ENCODE data around the gene SMC1B. TPM values are rescaled to one million over a fixed set of nuclear protein-coding genes. Genes with fewer than 3 reads are reported as not detected.

Gene SMC1B
- total RNA-seq, 4 donors from 2014 or later = not detected

DNA sequence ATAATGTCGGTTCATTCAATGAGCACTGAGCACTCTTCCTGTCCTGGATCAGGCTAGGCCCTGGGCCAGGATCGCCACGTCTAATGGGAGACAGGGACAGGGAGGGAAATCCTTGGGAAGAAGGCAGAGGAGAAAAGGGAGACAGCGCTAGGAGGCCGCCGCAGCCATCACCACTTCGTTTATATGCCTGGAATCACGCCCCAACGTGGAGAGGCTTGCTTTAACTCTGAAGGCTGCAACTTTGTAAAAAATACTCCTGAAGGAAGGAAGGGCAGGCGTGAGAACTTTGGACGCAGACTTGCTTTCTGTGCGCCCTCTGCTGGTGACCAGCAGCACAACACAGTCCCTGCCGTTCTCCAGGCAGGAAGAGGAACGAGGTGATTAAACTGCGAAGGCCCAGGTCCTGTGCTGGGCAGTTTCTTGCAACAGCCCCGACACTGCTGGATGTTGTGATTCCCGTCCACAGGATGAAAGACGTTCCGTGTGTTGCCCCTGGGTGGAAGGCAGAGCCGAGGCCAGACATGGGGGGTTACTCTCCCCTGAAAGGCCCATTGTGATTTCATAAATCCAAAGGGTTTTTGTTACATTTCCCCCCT is 22.2 kb upstream of the SMC1B start:
- peak overlapping the region in 2 of 4 donors; percentile 18 to 35 for H3K4me3 ChIP-seq
- H3K27me3 ChIP-seq = no peaks in the 10 kb centered on the region
- intact Hi-C loops (cut with DNase I) = no loop called here

DNA sequence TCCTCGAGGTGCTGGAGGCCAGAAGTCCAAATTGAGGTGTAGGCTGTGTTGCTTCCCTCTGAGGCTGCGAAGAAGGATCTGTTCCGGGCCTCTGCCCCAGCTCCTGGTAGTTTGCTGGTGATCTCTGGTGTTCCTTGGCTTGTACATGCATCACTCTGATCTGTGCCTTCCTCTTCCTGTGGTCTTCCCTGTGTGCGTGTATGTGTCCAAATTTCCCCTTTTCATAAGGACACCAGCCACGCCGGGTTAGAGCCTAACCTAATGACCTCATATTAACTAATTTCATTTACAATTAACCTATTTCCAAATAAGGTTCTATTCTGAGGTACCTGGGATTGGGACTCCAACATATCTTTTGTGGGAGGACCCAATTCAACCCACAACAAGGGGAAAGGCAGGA is 21.6 kb upstream of the SMC1B start:
- peak overlapping the region in 3 of 4 donors; percentile 80 to 83 (median 81) for H3K27ac ChIP-seq
- intact Hi-C loops (cut with DNase I) = loop anchor here (5.0 kb wide), 1 partner anchor 163 kb away; no protein-coding TSS in a partner anchor
- DNase-seq = no peak

More for the DNA sequence above, 22.2 kb upstream of the SMC1B start:
- no peaks in the 10 kb centered on the region for H3K36me3 ChIP-seq
- peaks cover 5 to 24% (median 6%) of the 10 kb centered on the region in 3 donors for H3K4me1 ChIP-seq
- DNase-seq = no peak
- no peaks in the 10 kb centered on the region for H3K9me3 ChIP-seq
- WGBS, 2 donors = 5 to 6% methylated on average over 17 to 19 of the region's 20 CpGs
- peak overlapping the region; percentile 60 to 83 (median 80) for H3K27ac ChIP-seq
- TF ChIP-seq, protein P1, sequence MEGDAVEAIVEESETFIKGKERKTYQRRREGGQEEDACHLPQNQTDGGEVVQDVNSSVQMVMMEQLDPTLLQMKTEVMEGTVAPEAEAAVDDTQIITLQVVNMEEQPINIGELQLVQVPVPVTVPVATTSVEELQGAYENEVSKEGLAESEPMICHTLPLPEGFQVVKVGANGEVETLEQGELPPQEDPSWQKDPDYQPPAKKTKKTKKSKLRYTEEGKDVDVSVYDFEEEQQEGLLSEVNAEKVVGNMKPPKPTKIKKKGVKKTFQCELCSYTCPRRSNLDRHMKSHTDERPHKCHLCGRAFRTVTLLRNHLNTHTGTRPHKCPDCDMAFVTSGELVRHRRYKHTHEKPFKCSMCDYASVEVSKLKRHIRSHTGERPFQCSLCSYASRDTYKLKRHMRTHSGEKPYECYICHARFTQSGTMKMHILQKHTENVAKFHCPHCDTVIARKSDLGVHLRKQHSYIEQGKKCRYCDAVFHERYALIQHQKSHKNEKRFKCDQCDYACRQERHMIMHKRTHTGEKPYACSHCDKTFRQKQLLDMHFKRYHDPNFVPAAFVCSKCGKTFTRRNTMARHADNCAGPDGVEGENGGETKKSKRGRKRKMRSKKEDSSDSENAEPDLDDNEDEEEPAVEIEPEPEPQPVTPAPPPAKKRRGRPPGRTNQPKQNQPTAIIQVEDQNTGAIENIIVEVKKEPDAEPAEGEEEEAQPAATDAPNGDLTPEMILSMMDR (IDR thresholded peaks at IDR 0.05) = peak; percentile 96 to 99 (median 97)
- no peak for TF ChIP-seq POLR2A (IDR thresholded peaks at IDR 0.05)

DNA sequence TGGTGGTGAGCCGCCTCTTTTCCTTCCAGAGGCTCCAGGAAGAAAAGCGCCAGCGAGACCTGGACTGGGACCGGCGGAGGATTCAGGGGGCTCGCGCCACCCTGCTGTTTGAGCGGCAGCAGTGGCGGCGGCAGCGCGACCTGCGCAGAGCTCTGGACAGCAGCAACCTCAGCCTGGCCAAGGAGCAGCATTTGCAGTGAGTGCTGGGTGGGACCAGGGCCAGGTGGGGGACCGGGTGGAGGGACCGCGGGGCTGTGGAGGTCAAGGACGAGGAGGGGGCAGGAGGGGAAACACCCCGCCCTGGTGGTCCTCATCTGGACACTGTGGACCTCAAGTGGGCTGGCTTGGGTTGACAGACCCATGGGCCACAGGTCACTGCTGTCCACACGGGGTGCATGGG is 17.5 kb upstream of the SMC1B start:
- Histone ChIP-seq H3K9me3 (peaks cover 0 to 3% (median 0%) of the 10 kb centered on the region in 3 donors), H3K4me1 (peaks cover 5 to 12% (median 6%) of the 10 kb centered on the region in 3 donors), H3K4me3 (no peak overlapping the region), H3K36me3 (no peaks in the 10 kb centered on the region), H3K27me3 (no peaks in the 10 kb centered on the region), H3K27ac (no peak overlapping the region)
- intact Hi-C loops (cut with DNase I) = loop anchor here (5.0 kb wide), 1 partner anchor 159 kb away; no protein-coding TSS in a partner anchor
- DNase-seq = no peak
- 81% methylated on average over 6 of the region's 19 CpGs; no CpG with 5 or more reads in 1 of the 2 donors for WGBS, 2 donors
- TF ChIP-seq, protein P1 (IDR thresholded peaks at IDR 0.05) = no peak
- no peak for TF ChIP-seq POLR2A (IDR thresholded peaks at IDR 0.05)

More for the DNA sequence above, 21.6 kb upstream of the SMC1B start:
- Histone ChIP-seq H3K4me3 (no peak overlapping the region), H3K36me3 (no peaks in the 10 kb centered on the region), H3K27me3 (no peaks in the 10 kb centered on the region), H3K9me3 (no peaks in the 10 kb centered on the region), H3K4me1 (peaks cover 5 to 18% (median 6%) of the 10 kb centered on the region in 3 donors)
- TF ChIP-seq, protein P1 (IDR thresholded peaks at IDR 0.05) = no peak
- no peak for TF ChIP-seq POLR2A (IDR thresholded peaks at IDR 0.05)
- WGBS, 2 donors = 75 to 76% methylated on average over 6 of the region's 6 CpGs

DNA sequence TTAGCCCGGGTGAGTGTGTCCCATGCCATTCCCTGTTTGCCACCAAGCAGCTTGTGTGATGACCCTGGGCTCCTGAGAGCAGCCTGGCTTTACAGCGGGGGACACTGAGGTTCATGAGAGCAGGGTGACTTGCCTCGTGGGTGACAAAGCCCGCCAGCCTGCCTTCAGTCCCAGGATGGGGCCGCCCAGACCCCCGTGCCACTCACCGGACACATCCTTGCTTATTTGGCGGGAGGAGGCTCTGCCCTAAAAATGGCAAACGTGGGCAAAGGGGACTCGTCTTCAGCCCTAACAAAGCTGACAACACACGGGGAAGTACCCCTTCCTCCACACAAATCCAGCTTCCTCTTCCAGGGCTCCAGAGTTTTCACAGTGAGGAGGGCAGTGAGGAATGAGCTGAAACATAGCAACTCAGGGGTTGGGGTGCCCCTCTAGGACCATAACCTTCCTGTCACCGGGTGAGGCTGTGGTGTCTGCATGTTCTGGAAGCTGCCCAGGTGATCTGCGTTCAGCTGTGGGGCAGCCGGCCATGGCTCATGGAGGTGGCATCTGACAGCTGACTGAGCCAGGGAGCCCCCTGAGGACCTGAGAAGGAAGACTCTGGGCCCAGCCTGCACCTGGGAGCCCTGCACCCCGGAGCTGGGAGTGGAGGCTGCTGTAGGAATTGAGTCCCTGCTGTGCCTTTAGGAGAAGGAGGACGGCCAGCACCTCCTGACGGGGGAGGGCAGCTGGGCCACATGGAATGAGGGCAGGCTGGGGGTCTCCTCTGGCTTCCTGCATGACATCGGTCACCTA is 16.8 kb upstream of the SMC1B start:
- Histone ChIP-seq H3K9me3 (peaks cover 0 to 3% (median 0%) of the 10 kb centered on the region in 3 donors), H3K36me3 (no peaks in the 10 kb centered on the region), H3K4me1 (peaks cover under 1 to 10% (median 2%) of the 10 kb centered on the region in 3 donors), H3K27ac (no peak overlapping the region), H3K27me3 (no peaks in the 10 kb centered on the region), H3K4me3 (no peak overlapping the region)
- TF ChIP-seq, protein P1 (IDR thresholded peaks at IDR 0.05) = no peak
- no peak for TF ChIP-seq POLR2A (IDR thresholded peaks at IDR 0.05)
- WGBS, 2 donors = 78 to 84% methylated on average over 6 to 10 of the region's 18 CpGs
- DNase-seq = no peak
- intact Hi-C loops (cut with DNase I) = loop anchor here (5.0 kb wide), 1 partner anchor 158 kb away; no protein-coding TSS in a partner anchor

DNA sequence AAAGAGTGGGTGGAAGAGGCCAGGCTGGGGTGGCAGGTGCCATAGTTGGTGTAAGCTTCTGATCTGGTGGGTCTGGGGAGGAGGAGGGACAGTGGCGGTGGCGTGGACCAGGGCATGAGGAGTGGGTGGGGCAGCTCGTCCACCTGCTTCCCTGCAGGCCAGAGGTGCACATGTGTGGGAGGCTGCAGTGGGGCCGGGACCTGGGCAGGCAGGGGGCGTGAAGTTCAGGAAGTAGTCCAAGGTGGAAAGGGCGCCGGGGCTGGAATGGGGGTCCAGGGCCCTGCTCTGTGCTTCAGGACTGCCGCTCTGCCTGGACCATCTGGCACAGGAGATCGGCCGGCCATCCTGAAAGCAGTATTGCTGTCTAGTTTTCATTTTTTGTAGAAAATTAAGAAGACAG is 16.0 kb upstream of the SMC1B start:
- intact Hi-C loops (cut with DNase I) = no loop called here
- Histone ChIP-seq H3K9me3 (peaks cover 0 to 3% (median 0%) of the 10 kb centered on the region in 3 donors), H3K4me1 (peaks cover 0 to 12% (median 1%) of the 10 kb centered on the region in 3 donors), H3K27me3 (no peaks in the 10 kb centered on the region), H3K27ac (no peak overlapping the region), H3K4me3 (no peak overlapping the region), H3K36me3 (no peaks in the 10 kb centered on the region)
- TF ChIP-seq, protein P1 (IDR thresholded peaks at IDR 0.05) = no peak
- no peak for TF ChIP-seq POLR2A (IDR thresholded peaks at IDR 0.05)
- DNase-seq = no peak
- 87 to 91% methylated on average over 8 to 10 of the region's 10 CpGs for WGBS, 2 donors
